ENCODE data around the gene DDX42.

The DDX42 gene

DNA sequence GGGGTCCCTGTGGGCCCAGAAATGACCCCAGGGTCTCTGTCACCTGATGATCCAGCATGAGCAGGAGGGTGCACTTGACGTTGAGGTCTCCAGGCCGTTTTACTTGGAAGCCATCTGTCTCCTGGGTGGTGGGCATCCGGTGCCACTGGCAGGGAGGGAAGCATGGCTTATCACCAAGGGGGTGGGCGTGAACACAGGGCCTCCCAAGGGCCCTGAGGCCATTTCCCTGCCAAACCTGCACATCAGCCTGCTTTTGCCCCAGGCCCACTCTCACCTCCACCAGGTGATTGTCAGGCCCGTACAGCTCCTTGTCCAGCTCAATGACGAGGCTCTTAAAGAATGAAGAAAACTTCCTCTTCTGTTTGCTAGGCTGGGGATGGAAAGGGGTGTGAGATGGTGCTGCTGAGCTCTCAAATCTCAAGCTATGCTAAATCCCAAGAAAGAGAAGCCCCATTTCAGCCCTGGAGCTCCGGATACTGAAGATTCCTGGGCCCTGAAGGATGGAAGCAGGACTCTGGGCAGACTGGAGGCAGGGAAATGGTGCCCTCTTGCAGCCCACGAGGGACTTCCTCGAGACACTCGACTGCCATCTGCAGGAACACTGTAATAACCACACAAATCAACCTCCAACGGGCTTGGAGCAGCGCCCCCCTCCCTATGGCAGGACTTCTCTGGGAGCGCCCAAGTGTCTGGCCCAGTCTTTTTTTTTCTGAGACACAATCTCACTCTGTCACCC is 60.6 kb downstream of the DDX42 start:
- Histone ChIP-seq H3K9me3 (no peaks in the 10 kb centered on the region), H3K4me3 (ENCODE audit: low read depth, low read length) (no peak overlapping the region), H3K4me1 (peaks cover 14% of the 10 kb centered on the region), H3K36me3 (peaks cover 77% of the 10 kb centered on the region), H3K27me3 (no peaks in the 10 kb centered on the region)
- DNase-seq: peak; percentile 89
- TF ChIP-seq, protein P1, sequence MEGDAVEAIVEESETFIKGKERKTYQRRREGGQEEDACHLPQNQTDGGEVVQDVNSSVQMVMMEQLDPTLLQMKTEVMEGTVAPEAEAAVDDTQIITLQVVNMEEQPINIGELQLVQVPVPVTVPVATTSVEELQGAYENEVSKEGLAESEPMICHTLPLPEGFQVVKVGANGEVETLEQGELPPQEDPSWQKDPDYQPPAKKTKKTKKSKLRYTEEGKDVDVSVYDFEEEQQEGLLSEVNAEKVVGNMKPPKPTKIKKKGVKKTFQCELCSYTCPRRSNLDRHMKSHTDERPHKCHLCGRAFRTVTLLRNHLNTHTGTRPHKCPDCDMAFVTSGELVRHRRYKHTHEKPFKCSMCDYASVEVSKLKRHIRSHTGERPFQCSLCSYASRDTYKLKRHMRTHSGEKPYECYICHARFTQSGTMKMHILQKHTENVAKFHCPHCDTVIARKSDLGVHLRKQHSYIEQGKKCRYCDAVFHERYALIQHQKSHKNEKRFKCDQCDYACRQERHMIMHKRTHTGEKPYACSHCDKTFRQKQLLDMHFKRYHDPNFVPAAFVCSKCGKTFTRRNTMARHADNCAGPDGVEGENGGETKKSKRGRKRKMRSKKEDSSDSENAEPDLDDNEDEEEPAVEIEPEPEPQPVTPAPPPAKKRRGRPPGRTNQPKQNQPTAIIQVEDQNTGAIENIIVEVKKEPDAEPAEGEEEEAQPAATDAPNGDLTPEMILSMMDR (IDR thresholded peaks at IDR 0.05; ENCODE audit: low read depth, low read length): peak; percentile 94

DNA sequence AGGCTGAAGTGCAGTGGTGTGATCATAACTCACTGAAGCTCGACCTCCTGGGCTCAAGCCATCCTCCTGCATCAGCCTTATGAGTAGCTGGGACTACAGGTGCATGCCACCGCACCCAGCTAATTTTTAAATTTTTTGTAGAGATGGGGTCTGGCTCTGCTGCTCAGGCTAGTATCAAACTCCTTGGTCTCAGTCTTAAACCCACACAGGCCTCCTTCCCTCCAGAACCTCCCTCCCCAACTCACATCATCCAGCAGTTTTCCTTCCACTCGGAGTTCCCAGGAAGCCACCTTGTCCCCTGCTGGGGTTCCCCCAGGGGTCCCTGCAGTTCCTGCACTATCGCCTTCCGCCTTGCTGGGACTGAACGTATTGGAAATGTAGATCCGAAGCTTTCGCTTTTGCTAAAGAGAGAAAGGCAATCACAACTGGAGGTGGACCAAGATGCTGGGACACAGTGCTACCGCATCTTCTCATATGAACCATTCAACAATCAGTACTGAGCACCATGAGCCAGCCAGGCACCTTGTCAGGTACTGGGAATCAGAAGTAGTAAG is 61.3 kb downstream of the DDX42 start:
- peaks cover 70% of the 10 kb centered on the region for H3K36me3 ChIP-seq
- H3K4me1 ChIP-seq: peaks cover 14% of the 10 kb centered on the region
- no peak overlapping the region for H3K4me3 ChIP-seq (ENCODE audit: low read depth, low read length)
- H3K9me3 ChIP-seq: no peaks in the 10 kb centered on the region
- TF ChIP-seq, protein P1 (IDR thresholded peaks at IDR 0.05; ENCODE audit: low read depth, low read length): no peak
- H3K27me3 ChIP-seq: no peaks in the 10 kb centered on the region
- DNase-seq: no peak

DNA sequence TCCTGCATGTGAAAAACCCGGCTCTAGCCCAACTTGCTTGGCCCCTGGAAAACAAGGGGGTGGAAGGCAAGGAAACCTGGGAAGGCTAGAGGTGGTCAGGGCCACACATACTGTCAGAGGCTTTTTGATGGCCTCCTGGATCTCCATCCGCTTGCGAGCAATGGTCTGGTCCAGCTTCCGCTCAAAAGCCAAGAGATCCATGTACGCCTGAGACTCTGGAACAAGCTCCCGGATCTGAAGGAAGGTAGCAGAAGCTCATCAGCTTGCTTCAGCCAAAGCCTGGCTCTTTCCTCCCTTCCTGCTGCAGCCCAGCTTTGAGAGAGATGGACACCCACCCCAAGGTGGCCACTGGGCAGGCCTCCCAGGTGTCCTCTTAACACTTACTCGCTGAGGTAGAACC is 62.8 kb downstream of the DDX42 start:
- TF ChIP-seq, protein P1 (IDR thresholded peaks at IDR 0.05; ENCODE audit: low read depth, low read length): no peak
- H3K27me3 ChIP-seq: no peaks in the 10 kb centered on the region
- peaks cover 14% of the 10 kb centered on the region for H3K4me1 ChIP-seq
- DNase-seq: no peak
- H3K36me3 ChIP-seq: peaks cover 55% of the 10 kb centered on the region
- no peak overlapping the region for H3K4me3 ChIP-seq (ENCODE audit: low read depth, low read length)
- H3K9me3 ChIP-seq: no peaks in the 10 kb centered on the region

DNA sequence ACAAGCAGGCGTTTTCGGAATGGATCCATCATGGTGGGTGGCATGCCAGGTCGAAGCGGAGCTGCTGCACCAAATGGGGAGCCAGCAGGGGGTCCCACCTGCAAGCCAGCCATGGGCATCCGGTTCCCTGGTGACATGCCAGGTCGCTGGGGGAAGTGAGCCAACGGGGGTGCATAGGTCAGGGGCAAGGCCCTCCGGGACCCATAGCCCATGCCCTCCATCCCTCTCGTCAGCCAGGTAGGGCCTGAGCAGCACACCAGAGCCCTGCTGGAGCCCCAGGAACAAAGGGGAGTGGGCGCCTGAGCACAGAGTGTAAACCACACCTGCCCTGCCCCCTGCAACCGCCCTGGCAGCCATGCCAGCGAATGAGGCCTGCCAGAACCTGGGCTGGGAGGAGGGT is 63.5 kb downstream of the DDX42 start:
- peaks cover 48% of the 10 kb centered on the region for H3K36me3 ChIP-seq
- TF ChIP-seq, protein P1 (IDR thresholded peaks at IDR 0.05; ENCODE audit: low read depth, low read length): no peak
- H3K4me1 ChIP-seq: peaks cover 14% of the 10 kb centered on the region
- H3K9me3 ChIP-seq: no peaks in the 10 kb centered on the region
- no peaks in the 10 kb centered on the region for H3K27me3 ChIP-seq
- no peak for DNase-seq
- H3K4me3 ChIP-seq (ENCODE audit: low read depth, low read length): no peak overlapping the region

DNA sequence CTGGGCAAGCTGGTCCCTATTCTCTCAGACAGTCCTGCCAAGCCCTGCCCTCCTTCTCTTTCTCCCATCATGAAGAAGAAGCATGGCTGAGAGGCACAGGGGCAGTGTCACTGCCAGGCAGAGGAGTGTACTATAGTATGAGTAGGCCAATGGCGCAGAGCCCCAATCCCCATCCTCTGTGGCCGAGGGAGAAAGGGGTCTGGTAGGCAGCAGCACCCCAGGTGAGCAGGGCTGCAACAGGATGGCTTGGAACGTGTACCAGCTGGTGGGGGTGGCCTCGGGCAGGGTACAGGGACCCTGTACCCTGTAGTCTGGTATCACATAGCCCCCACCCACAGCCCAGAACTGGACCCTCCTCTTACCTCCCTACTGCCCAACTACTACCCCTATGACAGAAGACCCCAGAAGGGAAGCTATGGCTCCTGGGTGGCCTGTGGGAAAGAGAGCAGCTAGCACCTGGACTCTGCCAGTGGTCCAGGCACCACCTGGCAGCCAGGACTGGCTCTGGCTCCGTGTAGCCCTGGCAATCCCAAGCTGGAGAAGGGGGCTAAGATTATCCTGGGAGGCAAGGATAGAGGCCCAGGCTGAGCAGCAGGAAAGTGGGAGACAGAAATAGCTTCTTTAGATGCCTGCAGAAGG is 64.1 kb downstream of the DDX42 start:
- TF ChIP-seq, protein P1 (IDR thresholded peaks at IDR 0.05; ENCODE audit: low read depth, low read length): no peak
- Histone ChIP-seq H3K27me3 (no peaks in the 10 kb centered on the region), H3K9me3 (no peaks in the 10 kb centered on the region), H3K4me3 (ENCODE audit: low read depth, low read length) (no peak overlapping the region), H3K36me3 (peaks cover 42% of the 10 kb centered on the region), H3K4me1 (peaks cover 14% of the 10 kb centered on the region)
- no peak for DNase-seq

Data from BE2C (cell line).